Stomach (tissue), 4 donors: ENCODE results near the gene EXT2.

Experiments
- POLR2A ChIP-seq, 4 donors: fragments of 450-650 bp; IDR thresholded peaks; one replicate each; pipeline ENCODE4 v1.6.1; 2016; ENCODE audit warnings: antibody characterized with exemption in 4 of 4, control low read depth in 2 of 4, mild to moderate bottlenecking in 1 of 4, moderate library complexity in 1 of 4
- POLR2AphosphoS5 ChIP-seq, 3 donors: sonication (generic); formaldehyde crosslinking; IDR thresholded peaks; one replicate each; pipeline ENCODE4 v1.6.1; 2016; ENCODE audit warnings: antibody characterized with exemption in 3 of 3

- TF ChIP-seq POLR2AphosphoS5 (IDR thresholded peaks at IDR 0.05) (no peak), POLR2A (IDR thresholded peaks at IDR 0.05) (no peak)
Measured at GRCh38 chr11:44286268-44286880, 190.9 kb downstream of the EXT2 start.
